Uterus (tissue), 2 donors: ENCODE results near the gene RAD23B.

Source experiments
- CTCF ChIP-seq, 4 experiments: fragments of 200-600 bp in 2 of 4; fragments of 450-650 bp in 2 of 4; sonication (generic) in 2 of 4; IDR thresholded peaks; one replicate each; pipeline ENCODE4 v1.5.1; 2016 to 2019; ENCODE audit warnings: antibody characterized with exemption in 4 of 4, mild to moderate bottlenecking in 2 of 4, moderate library complexity in 1 of 4
- POLR2A ChIP-seq, 2 donors: fragments of 450-650 bp; IDR thresholded peaks; one replicate each; pipeline ENCODE4 v1.6.1; 2016; ENCODE audit warnings: antibody characterized with exemption in 2 of 2, mild to moderate bottlenecking in 1 of 2, moderate library complexity in 1 of 2

GRCh38 chr9:107281184-107281583, 1.9 kb upstream of the RAD23B start:
- no peak for TF ChIP-seq CTCF (IDR thresholded peaks at IDR 0.05)
- no peak for TF ChIP-seq POLR2A (IDR thresholded peaks at IDR 0.05)
